Activated CD4-positive, alpha-beta memory T cell treated with anti-CD3 and anti-CD28 coated beads for 36 hours (primary cell): ENCODE measurements around the gene PTPRM. TPM values are rescaled to one million over a fixed set of nuclear protein-coding genes. Genes with fewer than 3 reads are reported as not detected.

Experiments used
- CTCF ChIA-PET: fragments of 350-600 bp; sonication (Branson Sonifier 250); formaldehyde crosslinking; loops from one replicate; lab custom pipeline; 2021; ENCODE audit warnings: antibody characterized with exemption, inconsistent platforms; lab: Charles Lee
- POLR2A ChIA-PET: fragments of 350-600 bp; sonication (Branson Sonifier 250); formaldehyde crosslinking; loops from one replicate; lab custom pipeline; 2021; ENCODE audit warnings: antibody characterized with exemption; lab: Charles Lee
- DNase-seq: peaks from one replicate; pipeline ENCODE4 v3.0.0-alpha.2; 2020
- H3K27ac Mint-ChIP-seq: one replicate; pipeline ENCODE4 v1.8.0; 2021; ENCODE audit warnings: mixed read lengths
- H3K27me3 Mint-ChIP-seq: one replicate; pipeline ENCODE4 v1.8.0; 2021; ENCODE audit warnings: mixed read lengths
- H3K36me3 Mint-ChIP-seq: one replicate; pipeline ENCODE4 v1.8.0; 2021; ENCODE audit warnings: mixed read lengths
- H3K4me1 Mint-ChIP-seq: one replicate; pipeline ENCODE4 v1.8.0; 2021; ENCODE audit warnings: low read depth, mixed read lengths
- H3K4me3 Mint-ChIP-seq: one replicate; pipeline ENCODE4 v1.8.0; 2021; ENCODE audit warnings: mild to moderate bottlenecking, mixed read lengths
- H3K9me3 Mint-ChIP-seq: one replicate; pipeline ENCODE4 v1.8.0; 2021; ENCODE audit warnings: mixed read lengths
- intact Hi-C: fragments of 100-400 bp; cut with micrococcal nuclease; formaldehyde crosslinking; loops from one replicate; pipeline ENCODE4 v1.15.1; 2023
- total RNA-seq, 2 experiments: library from RNA; stranded (reverse); gene quantifications; one replicate each; pipeline ENCODE4 v1.2.3, GENCODE V29; 2021

Gene PTPRM
- total RNA-seq, 2 experiments from 2014 or later: 7.0 to 8.6 TPM

- no peaks in the 10 kb centered on the region for H3K4me1 Mint-ChIP-seq
- ChIA-PET POLR2A (no interaction called here), CTCF (no interaction called here)
- intact Hi-C loops: no loop called here
- H3K27ac Mint-ChIP-seq: no peak overlapping the region
- no peaks in the 10 kb centered on the region for H3K9me3 Mint-ChIP-seq
- no peaks in the 10 kb centered on the region for H3K27me3 Mint-ChIP-seq
- no peak overlapping the region for H3K4me3 Mint-ChIP-seq
- no peak for DNase-seq
- no peaks in the 10 kb centered on the region for H3K36me3 Mint-ChIP-seq
Observed at GRCh38 chr18:8322486-8322885, 755.4 kb downstream of the PTPRM start.

DNA sequence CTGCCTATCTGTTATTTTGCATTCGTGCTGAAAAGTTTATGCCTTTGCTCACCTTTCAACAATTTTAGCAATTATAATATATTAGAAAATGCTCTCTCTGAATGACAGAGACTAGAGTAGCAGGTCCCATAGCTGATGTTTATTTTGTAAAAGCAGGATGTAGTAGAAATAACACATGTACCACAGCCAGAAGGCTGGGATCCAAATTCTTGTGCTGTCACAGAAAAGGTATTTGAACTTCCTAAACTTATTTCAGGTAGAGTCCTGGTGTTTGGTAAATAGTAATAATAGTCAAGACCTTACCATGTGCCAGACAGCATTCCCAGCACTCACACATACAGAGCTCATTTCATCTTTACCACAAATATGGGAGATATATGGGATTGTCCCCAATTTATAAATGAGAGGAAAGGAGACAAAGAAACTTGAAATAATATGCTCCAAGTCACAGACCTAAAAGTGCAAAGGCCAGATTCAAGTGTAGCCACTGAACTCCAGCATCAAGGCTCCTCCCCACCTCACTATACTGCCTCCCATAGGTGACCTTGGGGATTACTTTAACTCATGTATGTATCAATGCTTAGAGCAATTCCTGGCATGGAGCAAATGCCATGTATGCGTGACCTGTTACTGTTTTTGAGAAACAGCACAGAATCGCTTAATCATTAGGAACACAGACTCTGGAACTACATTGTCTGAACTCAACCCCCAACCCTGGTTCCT is 757.4 kb downstream of the PTPRM start:
- DNase-seq: no peak
- Mint-ChIP-seq H3K4me1 (no peaks in the 10 kb centered on the region), H3K4me3 (no peak overlapping the region), H3K27ac (no peak overlapping the region), H3K36me3 (no peaks in the 10 kb centered on the region), H3K27me3 (no peaks in the 10 kb centered on the region), H3K9me3 (no peaks in the 10 kb centered on the region)
- intact Hi-C loops: no loop called here
- CTCF ChIA-PET: no interaction called here
- POLR2A ChIA-PET: no interaction called here

GRCh38 chr18:8326763-8327394 is 759.8 kb downstream of the PTPRM start:
- Mint-ChIP-seq H3K4me3 (no peak overlapping the region), H3K27ac (no peak overlapping the region), H3K9me3 (no peaks in the 10 kb centered on the region), H3K36me3 (no peaks in the 10 kb centered on the region), H3K4me1 (no peaks in the 10 kb centered on the region), H3K27me3 (no peaks in the 10 kb centered on the region)
- CTCF ChIA-PET: no interaction called here
- intact Hi-C loops: no loop called here
- POLR2A ChIA-PET: no interaction called here
- DNase-seq: no peak

- no peaks in the 10 kb centered on the region for H3K4me1 Mint-ChIP-seq
- no peak overlapping the region for H3K4me3 Mint-ChIP-seq
- no peaks in the 10 kb centered on the region for H3K9me3 Mint-ChIP-seq
- intact Hi-C loops: no loop called here
- no peak for DNase-seq
- H3K27me3 Mint-ChIP-seq: no peaks in the 10 kb centered on the region
- no peak overlapping the region for H3K27ac Mint-ChIP-seq
- no peaks in the 10 kb centered on the region for H3K36me3 Mint-ChIP-seq
- POLR2A ChIA-PET: no interaction called here
- CTCF ChIA-PET: no interaction called here
Observed at GRCh38 chr18:8328126-8328525, 761.0 kb downstream of the PTPRM start.

DNA sequence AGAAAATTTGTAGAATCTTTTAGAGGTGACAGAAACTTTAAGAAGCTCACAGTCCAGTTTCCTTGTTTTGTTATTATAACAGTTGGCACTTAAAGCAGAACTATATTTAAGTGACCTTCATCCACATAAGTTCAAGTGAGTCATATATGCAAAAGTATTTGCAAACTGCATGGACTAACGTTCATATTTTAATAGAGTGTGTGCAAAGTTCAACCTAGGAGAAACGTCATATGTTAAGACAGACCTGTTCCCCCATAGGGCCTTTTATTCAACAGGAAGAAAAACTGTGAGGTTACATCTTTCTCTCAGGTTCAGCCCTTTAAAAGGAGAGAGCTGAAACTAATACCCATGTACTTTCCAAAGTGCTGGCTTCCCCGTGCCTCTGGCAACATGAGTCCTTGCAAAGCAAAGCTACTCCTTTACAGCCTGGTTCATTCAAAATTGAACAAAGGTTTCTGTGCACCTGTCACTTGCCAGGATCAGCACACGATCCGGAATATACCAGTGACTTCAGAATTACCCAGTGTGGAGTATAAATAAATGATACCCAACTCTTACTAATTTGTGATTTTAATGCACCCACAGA is 762.2 kb downstream of the PTPRM start:
- H3K36me3 Mint-ChIP-seq: no peaks in the 10 kb centered on the region
- POLR2A ChIA-PET: no interaction called here
- H3K27ac Mint-ChIP-seq: no peak overlapping the region
- CTCF ChIA-PET: no interaction called here
- DNase-seq: no peak
- no peaks in the 10 kb centered on the region for H3K27me3 Mint-ChIP-seq
- no peak overlapping the region for H3K4me3 Mint-ChIP-seq
- intact Hi-C loops: no loop called here
- no peaks in the 10 kb centered on the region for H3K9me3 Mint-ChIP-seq
- no peaks in the 10 kb centered on the region for H3K4me1 Mint-ChIP-seq

- no peak overlapping the region for H3K4me3 Mint-ChIP-seq
- H3K9me3 Mint-ChIP-seq: no peaks in the 10 kb centered on the region
- intact Hi-C loops: no loop called here
- no peaks in the 10 kb centered on the region for H3K36me3 Mint-ChIP-seq
- ChIA-PET POLR2A (no interaction called here), CTCF (no interaction called here)
- H3K4me1 Mint-ChIP-seq: no peaks in the 10 kb centered on the region
- no peaks in the 10 kb centered on the region for H3K27me3 Mint-ChIP-seq
- DNase-seq: no peak
- no peak overlapping the region for H3K27ac Mint-ChIP-seq
Observed at GRCh38 chr18:8330575-8330974, 763.5 kb downstream of the PTPRM start.

GRCh38 chr18:8332286-8332685 is 765.2 kb downstream of the PTPRM start:
- ChIA-PET CTCF (no interaction called here), POLR2A (no interaction called here)
- Mint-ChIP-seq H3K27ac (no peak overlapping the region), H3K9me3 (no peaks in the 10 kb centered on the region), H3K4me3 (no peak overlapping the region), H3K36me3 (no peaks in the 10 kb centered on the region), H3K4me1 (no peaks in the 10 kb centered on the region), H3K27me3 (no peaks in the 10 kb centered on the region)
- no peak for DNase-seq
- intact Hi-C loops: no loop called here

DNA sequence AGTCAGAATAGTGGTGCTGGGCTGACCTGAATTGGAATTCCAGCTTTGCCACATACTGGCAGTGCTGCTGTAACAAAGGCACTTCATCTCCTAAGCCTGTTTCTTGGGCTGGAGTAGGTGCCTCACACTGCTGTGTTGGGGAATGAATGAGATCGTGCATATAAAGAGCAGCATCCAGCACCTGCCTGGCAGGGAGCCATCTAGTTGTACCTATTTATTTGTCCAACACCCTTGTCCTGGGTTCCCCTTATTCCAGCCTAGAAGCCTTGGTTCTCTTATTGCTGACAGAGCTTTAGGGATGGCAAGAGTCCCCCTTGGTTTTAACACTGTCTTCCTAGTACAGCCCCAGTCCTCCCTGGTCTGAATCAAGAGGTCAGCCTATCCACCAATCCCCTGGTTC is 766.8 kb downstream of the PTPRM start:
- DNase-seq: no peak
- Mint-ChIP-seq H3K27me3 (no peaks in the 10 kb centered on the region), H3K4me1 (no peaks in the 10 kb centered on the region), H3K27ac (no peak overlapping the region), H3K4me3 (no peak overlapping the region), H3K9me3 (no peaks in the 10 kb centered on the region), H3K36me3 (no peaks in the 10 kb centered on the region)
- ChIA-PET POLR2A (no interaction called here), CTCF (no interaction called here)
- intact Hi-C loops: no loop called here

GRCh38 chr18:8337211-8337610 is 770.1 kb downstream of the PTPRM start:
- ChIA-PET CTCF (no interaction called here), POLR2A (no interaction called here)
- Mint-ChIP-seq H3K27me3 (no peaks in the 10 kb centered on the region), H3K36me3 (no peaks in the 10 kb centered on the region), H3K4me3 (no peak overlapping the region), H3K9me3 (no peaks in the 10 kb centered on the region), H3K4me1 (no peaks in the 10 kb centered on the region), H3K27ac (no peak overlapping the region)
- DNase-seq: no peak
- intact Hi-C loops: no loop called here

- Mint-ChIP-seq H3K9me3 (no peaks in the 10 kb centered on the region), H3K36me3 (no peaks in the 10 kb centered on the region), H3K4me1 (no peaks in the 10 kb centered on the region), H3K27me3 (no peaks in the 10 kb centered on the region), H3K4me3 (no peak overlapping the region), H3K27ac (no peak overlapping the region)
- ChIA-PET CTCF (no interaction called here), POLR2A (no interaction called here)
- intact Hi-C loops: no loop called here
- no peak for DNase-seq
Observed at GRCh38 chr18:8339210-8339609, 772.1 kb downstream of the PTPRM start.

DNA sequence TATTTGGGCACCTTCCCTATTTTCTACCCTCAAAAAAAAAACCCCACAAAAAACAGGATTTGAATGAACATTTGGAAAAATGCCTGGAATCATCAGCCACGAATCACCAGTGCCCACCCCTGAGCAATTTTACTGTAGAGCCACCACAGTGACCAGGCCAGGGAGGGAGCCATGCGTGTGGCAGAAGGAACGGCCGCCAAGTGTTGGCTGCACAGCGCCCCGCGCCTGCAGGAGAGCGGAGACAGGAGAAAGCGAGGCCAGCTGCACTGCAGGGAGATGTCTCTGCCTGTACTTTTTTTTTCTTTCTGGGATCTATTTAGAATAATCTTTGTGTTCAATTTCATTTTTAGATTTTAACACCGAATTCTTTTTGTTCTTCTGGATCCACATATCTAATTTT is 772.8 kb downstream of the PTPRM start:
- H3K4me3 Mint-ChIP-seq: no peak overlapping the region
- no peak overlapping the region for H3K27ac Mint-ChIP-seq
- DNase-seq: no peak
- CTCF ChIA-PET: no interaction called here
- H3K27me3 Mint-ChIP-seq: no peaks in the 10 kb centered on the region
- POLR2A ChIA-PET: no interaction called here
- intact Hi-C loops: no loop called here
- H3K9me3 Mint-ChIP-seq: no peaks in the 10 kb centered on the region
- no peaks in the 10 kb centered on the region for H3K4me1 Mint-ChIP-seq
- H3K36me3 Mint-ChIP-seq: no peaks in the 10 kb centered on the region

DNA sequence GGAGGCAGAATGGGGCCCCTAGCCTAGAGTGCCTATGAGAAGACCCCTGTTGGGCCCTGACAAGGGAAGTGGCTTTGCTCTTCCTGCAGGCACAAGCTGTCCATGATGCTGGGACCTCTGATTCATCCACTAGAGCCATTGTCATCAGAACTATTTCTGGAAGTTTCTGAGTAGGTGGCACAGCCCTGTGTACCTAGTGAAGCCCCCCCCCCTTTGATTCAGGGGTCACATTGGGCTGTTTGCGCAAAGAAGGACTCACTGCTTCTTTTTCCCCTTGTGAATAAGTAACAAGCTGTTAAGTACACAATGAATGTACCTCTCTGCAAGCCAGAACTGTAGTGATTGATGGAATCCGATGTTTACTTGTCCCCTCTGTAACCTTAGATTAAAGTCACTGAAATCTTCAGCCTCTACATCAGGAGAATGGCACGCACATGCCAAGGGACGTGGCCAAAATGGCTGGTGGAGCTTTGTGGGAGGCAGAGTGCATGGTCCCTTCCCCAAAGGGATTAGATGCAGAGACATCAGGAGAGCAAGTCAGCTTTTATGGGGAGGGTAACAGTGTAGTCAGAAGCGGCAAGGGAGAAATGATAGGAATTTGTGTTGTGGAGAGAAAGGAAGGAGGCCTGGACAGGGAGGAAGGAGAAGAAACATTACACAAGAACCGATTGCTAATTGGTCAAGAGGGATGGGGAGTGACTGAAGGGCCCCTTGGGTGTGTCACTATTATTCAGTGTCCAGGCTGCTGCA is 774.5 kb downstream of the PTPRM start:
- H3K9me3 Mint-ChIP-seq: no peaks in the 10 kb centered on the region
- intact Hi-C loops: no loop called here
- no peak overlapping the region for H3K27ac Mint-ChIP-seq
- DNase-seq: no peak
- POLR2A ChIA-PET: interaction anchor here (0.6 kb wide), 1 partner anchor 19 kb away, joined by 3 read pairs; no protein-coding TSS in a partner anchor
- H3K4me3 Mint-ChIP-seq: no peak overlapping the region
- H3K27me3 Mint-ChIP-seq: no peaks in the 10 kb centered on the region
- CTCF ChIA-PET: no interaction called here
- no peaks in the 10 kb centered on the region for H3K4me1 Mint-ChIP-seq
- H3K36me3 Mint-ChIP-seq: no peaks in the 10 kb centered on the region
